Ureter (tissue), 1 donor: ENCODE data around the gene EIF3CL. TPM values are rescaled to one million over a fixed set of nuclear protein-coding genes. Genes with fewer than 3 reads are reported as not detected.
"Not testable (repeated sequence)": the region's sequence is repeated elsewhere in the genome, so short reads cannot be mapped to it uniquely, and the experiment has no call there.

Experiments used
- DNase-seq: peaks from one replicate; pipeline ENCODE4 v3.0.0-alpha.2; 2020; ENCODE audit warnings: low spot score
- total RNA-seq: library from RNA; stranded (reverse); gene quantifications from one replicate; pipeline ENCODE4 v1.2.4, GENCODE V29; 2023
- donor health status: DM: yes; HTN: yes; CAD: no.

EIF3CL gene
- total RNA-seq, result 88.3 TPM

DNA sequence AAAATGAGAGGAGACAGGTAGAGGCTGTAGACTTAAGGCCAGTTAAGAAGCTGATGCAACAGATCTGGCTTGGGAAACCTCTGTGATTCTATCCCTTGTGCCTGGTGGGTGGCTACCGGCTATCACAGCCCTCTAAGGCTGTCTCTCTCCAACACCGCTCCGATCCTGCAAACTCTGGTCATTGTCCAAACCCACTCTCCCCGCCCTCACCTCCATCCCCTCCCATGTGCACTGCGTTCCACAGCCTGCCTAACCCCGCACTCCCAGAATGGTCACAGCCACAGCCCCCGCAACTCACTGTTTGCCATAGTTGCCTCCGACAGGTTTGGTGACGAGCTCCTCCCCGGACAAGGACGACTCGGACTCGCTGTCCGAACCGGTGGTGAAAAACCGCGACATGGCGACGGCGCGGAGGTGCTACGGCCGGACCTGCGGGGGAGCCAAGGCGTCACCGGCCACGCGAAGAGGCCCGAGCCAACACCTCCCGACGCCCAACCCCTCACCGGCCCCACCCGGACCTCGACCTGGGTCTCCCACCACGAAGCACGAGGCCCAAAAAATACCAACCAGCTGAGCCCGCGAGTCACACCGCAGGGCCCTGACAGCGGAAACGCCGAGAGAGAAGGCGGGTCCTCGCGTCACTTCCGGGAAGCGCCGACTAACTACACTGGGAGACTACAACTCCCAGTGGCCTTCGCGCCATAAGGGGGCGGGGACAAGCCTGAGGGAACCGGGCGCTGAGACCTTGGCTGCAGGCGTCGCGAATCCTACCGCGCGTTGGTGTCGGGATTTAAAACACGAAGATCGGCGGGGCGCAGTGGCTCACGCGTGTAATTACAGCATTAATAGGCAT, at the start of gene EIF3CL:
Gene EIF3CL, minus strand, starts transcription at position 622 of the 853 bp plus-strand sequence. Its CDS starts 223 bp downstream, at position 399.
- not testable (repeated sequence) for DNase-seq

DNA sequence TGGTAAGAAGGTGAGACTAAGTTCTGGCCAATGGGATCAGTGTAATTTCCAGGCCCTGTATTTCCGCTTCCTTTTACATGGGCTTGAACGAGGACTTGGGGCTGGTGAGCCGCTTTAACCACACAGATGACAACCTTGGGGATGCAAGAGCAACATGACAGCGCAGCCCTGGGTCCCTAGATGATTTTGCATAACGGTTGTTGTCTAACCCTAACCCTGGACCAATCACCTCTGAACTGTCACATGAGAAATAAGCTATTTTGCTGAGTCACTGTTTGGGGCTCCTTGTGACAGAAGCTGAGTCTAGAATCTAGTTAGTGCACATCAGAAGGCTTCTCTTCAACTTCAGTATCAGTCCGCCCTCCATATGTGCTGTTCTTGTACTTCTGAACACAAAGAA, 43.4 kb upstream of the EIF3CL start:
- not testable (repeated sequence) for DNase-seq

GRCh38 chr16:28446388-28446787, 42.7 kb upstream of the EIF3CL start:
- DNase-seq, result not testable (repeated sequence)

GRCh38 chr16:28443943-28444342, 40.3 kb upstream of the EIF3CL start:
- not testable (repeated sequence) for DNase-seq

DNA sequence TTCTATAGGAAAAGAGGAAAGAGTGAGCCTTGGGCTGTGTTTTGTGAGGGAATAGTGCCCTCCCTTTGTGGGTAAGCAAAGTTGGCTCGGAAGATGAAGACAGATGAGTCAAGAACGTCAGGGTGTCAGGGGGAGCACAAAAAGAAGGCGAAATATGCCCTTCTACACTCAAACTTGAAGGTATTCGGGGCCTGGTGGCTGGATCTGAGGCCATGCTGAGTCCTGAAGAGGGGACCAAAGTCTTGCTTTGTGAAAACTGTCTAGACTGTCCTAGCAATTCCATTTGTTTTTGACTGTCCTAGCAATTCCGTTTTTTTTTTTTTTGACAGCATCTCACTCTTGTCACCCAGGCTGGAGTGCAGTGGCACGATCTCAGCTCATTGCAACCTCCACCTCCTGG, 35.3 kb upstream of the EIF3CL start:
- not testable (repeated sequence) for DNase-seq

DNA sequence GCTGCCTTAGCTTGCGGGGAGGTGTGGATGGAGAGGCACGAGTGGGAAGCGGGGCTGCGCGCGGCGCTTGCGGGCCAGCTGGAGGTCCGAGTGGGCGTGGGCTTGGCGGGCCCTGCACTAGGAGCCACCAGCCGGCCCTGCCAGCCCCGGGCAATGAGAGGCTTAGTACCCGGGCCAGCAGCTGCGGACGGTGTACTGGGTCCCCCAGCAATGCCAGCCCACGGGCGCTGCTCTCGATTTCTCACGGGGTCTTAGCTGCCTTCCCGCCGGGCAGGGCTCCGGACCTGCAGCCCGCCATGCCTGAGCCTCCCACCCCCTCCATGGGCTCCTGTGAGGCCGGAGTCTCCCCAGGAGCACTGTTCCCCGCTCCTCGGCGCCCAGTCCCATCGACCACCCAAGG, 31.7 kb upstream of the EIF3CL start:
- not testable (repeated sequence) for DNase-seq

DNA sequence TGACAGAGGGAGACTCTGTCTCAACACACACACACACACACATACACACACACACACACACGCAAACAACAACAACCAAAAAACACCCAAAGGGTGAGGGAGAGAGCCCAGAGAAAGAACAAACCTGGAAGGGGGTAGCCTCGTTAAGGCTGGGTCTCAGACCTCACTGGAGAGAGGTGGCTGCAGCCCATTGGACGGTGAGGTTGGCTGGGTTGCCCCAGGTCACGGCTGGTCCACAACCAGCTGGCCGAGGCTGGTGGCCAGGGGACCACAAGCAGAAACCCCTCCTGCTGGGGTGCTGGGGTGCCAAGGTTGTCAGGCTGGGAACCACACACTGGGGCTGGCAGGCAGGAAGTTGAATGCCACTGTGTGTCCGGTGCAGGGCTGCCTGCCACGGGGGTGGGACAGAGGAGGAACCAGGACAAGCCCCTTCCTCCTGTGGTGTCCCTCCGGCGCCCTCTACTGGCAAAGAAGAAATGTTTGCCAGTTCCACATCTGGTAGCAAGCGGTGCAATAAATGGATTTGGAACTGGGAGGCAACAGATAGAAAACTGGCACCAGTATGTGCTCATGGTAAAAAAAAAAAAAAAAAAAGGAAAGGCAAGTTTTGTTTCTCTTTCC, 22.5 kb upstream of the EIF3CL start:
- DNase-seq, result not testable (repeated sequence)

DNA sequence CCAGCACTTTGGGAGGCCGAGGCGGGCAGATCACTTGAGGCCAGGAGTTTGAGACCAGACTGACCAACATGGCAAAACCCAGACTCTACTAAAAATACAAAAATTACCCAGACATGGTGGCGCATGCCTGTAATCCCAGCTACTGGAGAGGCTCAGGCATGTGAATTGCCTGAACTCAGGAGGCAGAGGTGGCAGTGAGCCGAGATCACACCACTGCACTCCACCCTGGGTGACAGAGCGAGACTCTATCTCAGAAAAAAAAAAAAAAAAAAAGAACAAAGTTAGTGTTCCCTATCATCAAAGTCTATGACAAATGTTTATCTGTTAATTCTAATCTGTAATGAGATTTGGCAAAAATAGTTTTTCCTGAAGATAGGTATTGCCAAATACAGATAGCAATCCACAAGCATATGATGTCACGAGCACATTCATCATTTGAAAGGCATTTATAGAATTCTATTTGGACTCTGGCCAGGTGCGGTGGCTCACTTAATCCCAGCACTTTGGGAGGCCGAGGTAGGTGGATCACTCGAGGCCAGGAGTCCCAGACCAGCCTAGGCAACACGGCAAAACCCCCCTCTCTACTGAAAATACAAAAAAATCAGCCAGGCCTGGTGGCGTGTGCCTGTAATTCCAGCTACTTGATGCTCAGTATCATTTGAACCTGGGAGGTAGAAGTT, 17.6 kb upstream of the EIF3CL start:
- DNase-seq, result not testable (repeated sequence)

DNA sequence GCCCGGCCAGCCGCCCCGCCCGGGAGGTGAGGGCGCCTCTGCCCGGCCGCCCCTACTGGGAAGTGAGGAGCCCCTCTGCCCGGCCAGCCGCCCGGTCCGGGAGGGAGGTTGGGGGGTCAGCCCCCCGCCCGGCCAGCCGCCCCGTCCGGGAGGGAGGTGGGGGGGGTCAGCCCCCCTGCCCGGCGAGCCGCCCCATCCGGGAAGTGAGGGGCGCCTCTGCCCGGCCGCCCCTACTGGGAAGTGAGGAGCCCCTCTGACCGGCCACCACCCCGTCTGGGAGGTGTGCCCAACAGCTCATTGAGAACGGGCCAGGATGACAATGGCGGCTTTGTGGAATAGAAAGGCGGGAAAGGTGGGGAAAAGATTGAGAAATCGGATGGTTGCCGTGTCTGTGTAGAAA, 13.4 kb upstream of the EIF3CL start:
- not testable (repeated sequence) for DNase-seq

DNA sequence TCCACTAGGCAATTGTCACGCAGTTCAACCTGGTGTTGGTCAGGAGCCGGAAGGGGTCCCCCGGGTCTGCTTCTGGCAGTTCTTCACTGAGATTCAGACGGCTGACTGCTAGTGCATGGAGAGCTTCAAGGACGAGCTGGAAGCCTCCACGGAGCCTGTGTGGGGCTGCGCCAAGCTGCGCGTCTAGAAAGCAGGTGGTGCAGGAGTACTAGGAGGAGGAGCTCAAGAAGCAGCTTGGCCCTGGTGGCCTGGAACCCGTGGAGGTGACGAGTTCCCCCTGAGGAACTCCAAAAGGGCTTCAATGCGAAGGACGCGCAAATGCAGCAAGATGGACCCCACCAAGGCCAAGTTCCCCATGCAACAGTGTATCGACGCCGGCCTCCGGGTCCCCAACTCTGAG, 10.9 kb upstream of the EIF3CL start:
- not testable (repeated sequence) for DNase-seq

GRCh38 chr16:28413585-28413984, 9.9 kb upstream of the EIF3CL start:
- DNase-seq, result not testable (repeated sequence)

DNA sequence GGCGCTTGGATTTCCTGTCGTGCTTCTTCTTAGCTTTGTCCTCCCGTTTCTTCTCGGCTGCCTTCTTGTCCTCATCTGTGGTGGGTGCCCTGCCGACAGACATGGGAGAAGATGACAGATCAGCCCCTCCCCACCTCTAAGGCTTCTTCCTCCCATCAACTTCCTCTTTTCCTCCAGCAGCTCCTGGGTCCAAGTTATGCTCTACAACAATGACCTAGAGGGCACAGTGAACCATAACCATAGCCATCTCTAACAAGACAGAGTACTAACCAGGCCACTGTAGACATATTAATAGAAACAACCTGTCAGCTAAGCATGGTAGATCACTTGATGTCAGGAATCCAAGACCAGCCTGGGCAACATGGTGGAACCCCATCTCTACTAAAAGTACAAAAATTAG, 11.6 kb downstream of the EIF3CL start:
- not testable (repeated sequence) for DNase-seq

- DNase-seq, result not testable (repeated sequence)
Observed at GRCh38 chr16:28382177-28382867, 21.3 kb downstream of the EIF3CL start.

DNA sequence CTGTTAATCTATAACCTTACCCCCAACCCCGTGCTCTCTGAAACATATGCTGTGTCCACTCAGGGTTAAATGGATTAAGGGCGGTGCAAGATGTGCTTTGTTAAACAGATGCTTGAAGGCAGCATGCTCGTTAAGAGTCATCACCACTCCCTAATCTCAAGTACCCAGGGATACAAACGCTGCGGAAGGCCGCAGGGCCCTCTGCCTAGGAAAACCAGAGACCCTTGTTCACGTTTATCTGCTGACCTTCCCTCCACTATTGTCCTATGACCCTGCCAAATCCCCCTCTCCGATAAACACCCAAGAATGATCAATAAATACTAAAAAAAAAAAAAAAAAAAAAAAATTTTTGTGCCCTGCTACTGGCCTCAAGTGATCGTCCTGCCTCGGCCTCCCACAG, 25.8 kb downstream of the EIF3CL start:
- not testable (repeated sequence) for DNase-seq

GRCh38 chr16:28377108-28377625, 26.5 kb downstream of the EIF3CL start:
- not testable (repeated sequence) for DNase-seq

- not testable (repeated sequence) for DNase-seq
Observed at GRCh38 chr16:28375115-28375514, 28.5 kb downstream of the EIF3CL start.

GRCh38 chr16:28374281-28374680, 29.4 kb downstream of the EIF3CL start:
- not testable (repeated sequence) for DNase-seq

DNA sequence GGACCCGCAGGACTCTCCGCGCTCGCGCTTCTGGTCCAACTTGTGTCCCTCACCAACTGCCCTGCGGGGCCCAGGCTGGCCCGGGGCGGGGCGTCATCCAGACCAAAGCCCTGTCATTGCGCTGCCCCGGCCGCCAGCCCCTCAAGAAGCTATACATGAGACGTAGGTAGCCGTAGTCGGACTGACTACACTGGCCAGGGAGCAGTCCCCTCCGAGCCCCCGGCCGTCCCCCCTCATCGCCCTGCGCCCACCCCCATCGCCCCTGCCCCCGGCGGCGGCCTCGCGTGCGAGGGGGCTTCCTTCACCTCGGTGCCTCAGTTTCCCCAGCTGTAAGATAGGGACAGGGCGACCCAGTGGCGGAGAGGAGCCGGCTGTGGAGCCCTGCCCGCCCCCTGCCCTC, 35.7 kb downstream of the EIF3CL start:
- DNase-seq, result not testable (repeated sequence)

DNA sequence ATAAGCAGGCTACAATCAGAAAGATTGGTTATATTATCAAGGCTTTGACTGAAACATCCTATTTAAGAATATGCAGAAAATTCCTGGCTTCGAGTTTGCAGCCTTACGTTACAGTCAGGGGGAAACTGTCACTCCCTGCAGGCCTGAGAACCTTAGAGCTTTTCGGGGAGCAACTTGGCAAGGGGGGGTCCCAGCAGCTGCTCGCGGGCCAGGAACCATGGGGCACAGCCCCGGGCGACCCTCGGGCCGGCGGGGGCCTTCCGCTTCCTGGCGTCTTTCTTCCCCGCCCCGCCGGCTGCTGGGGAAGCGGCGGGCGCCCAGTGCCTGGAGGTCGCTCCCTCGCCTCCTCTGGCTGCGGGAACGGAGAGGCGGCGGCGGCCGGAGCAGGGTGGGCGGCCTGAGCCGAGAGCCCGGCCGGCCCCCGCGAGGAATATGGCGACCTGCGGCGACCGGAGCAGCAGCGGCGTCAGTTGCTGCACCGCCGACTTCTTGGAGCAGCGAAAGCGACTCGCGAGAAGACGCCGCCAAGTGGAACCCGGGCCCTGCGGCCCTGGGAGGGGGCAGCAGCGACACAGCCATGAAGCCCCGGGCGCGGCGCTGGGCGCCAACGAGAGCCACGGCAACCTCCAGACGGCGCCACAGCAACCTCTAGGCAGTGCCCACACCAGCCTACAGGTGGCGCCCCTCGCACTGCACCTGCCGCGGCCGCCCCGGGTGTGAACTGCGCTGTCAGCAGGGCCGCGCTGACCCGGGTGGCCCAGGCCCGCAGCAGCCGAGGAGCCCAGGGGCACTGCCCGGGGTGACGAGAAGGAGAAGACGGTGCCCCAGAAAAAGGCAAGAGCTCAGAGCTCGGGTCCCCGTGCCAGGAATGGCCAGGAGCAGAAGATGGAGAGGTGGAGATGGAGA, 39.1 kb downstream of the EIF3CL start:
- DNase-seq, result not testable (repeated sequence)

DNA sequence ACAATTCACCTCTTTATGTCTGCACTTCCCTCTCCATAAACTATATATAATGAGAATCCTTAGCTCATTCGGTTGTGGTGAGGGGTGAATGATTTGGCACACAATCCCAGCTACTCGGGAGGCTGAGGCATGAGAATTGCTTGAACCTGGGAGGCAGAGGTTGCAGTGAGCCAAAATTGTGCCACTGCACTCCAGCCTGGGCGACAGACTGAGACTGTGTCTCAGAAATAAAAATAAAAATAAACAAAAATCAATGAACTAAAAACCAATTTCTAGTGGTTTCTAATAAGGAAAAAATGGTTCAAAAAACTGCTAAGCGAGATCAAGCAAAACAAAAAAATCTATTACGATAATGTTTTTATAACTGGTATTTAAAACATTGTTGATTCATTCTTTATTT, 40.2 kb downstream of the EIF3CL start, which contains the start of gene NPIPB6:
Gene NPIPB6, minus strand, starts transcription at position 101 of the 400 bp plus-strand sequence. CDS start 686 bp downstream, outside the sequence.
- DNase-seq, result not testable (repeated sequence)
